HG03521 (cell line): ENCODE data around the gene ARHGAP42.
"Not testable (repeated sequence)": the region's sequence is repeated elsewhere in the genome, so short reads cannot be mapped to it uniquely, and the experiment has no call there.

Experiments used
- ATAC-seq: cut with Tn5 transposase; IDR thresholded peaks from one replicate; pipeline ENCODE4 v1.9.1; 2021; ENCODE audit warnings: mild to moderate bottlenecking, moderate library complexity; ENCODE audit not compliant: unreplicated experiment

ARHGAP42 gene

GRCh38 chr11:100719809-100720221 is 32.7 kb downstream of the ARHGAP42 start:
- no peak for ATAC-seq

GRCh38 chr11:100726680-100727079 is 39.6 kb downstream of the ARHGAP42 start:
- ATAC-seq = no peak

- ATAC-seq = no peak
Observed at GRCh38 chr11:100727410-100727809, 40.3 kb downstream of the ARHGAP42 start.

- ATAC-seq = no peak
Observed at GRCh38 chr11:100730266-100730665, 43.2 kb downstream of the ARHGAP42 start.

- ATAC-seq = no peak
Observed at GRCh38 chr11:100731471-100731870, 44.4 kb downstream of the ARHGAP42 start.

GRCh38 chr11:100732949-100733348 is 45.9 kb downstream of the ARHGAP42 start:
- no peak for ATAC-seq

GRCh38 chr11:100734743-100735527 is 47.8 kb downstream of the ARHGAP42 start:
- ATAC-seq = no peak

- ATAC-seq = no peak
Observed at GRCh38 chr11:100735949-100736675, 49.0 kb downstream of the ARHGAP42 start.

- ATAC-seq = no peak
Observed at GRCh38 chr11:100738701-100739270, 51.7 kb downstream of the ARHGAP42 start.

- ATAC-seq = no peak
Observed at GRCh38 chr11:100739666-100740065, 52.6 kb downstream of the ARHGAP42 start.

GRCh38 chr11:100740440-100740839 is 53.4 kb downstream of the ARHGAP42 start:
- ATAC-seq = no peak

GRCh38 chr11:100741866-100742625 is 55.0 kb downstream of the ARHGAP42 start:
- ATAC-seq = no peak

- no peak for ATAC-seq
Observed at GRCh38 chr11:100746448-100746847, 59.4 kb downstream of the ARHGAP42 start.

GRCh38 chr11:100748153-100748552 is 61.1 kb downstream of the ARHGAP42 start:
- no peak for ATAC-seq

GRCh38 chr11:100749887-100750565 is 62.9 kb downstream of the ARHGAP42 start:
- not testable (repeated sequence) for ATAC-seq

GRCh38 chr11:100750566-100750891 is 63.4 kb downstream of the ARHGAP42 start:
- not testable (repeated sequence) for ATAC-seq

- no peak for ATAC-seq
Observed at GRCh38 chr11:100752371-100753171, 65.5 kb downstream of the ARHGAP42 start.

GRCh38 chr11:100753172-100753543 is 66.1 kb downstream of the ARHGAP42 start:
- ATAC-seq = no peak

- ATAC-seq = no peak
Observed at GRCh38 chr11:100753571-100753970, 66.5 kb downstream of the ARHGAP42 start.

- ATAC-seq = no peak
Observed at GRCh38 chr11:100756559-100756958, 69.5 kb downstream of the ARHGAP42 start.
